ENCODE data around the gene ZNF837. TPM values are rescaled to one million over a fixed set of nuclear protein-coding genes. Genes with fewer than 3 reads are reported as not detected.
A peak's percentile ranks its signal among the peaks of the same experiment; 100 is the strongest.
"Not testable (repeated sequence)": the region's sequence is repeated elsewhere in the genome, so short reads cannot be mapped to it uniquely, and the experiment has no call there.

The ZNF837 gene
- total RNA-seq, 2 donors from 2014 or later: 2.4 to 2.5 TPM

DNA sequence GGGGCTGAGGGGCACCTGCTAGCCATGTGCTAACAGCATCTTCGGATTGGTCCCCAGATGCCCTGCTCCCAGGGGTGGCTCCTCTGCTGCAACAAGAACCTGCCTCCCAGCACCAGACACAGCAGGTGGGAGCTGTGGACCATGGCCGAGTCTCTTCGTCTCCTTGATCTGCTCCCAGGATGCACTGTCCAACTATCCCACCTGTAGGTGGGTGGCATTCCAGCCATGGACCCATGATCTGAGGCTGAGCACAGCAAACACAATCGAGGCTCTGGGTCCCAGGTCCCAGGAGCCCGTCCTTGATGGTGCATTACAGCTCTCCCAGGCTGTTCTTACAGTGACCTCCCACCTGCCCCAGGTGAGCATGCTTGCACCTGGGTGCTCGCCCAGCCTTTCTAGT, 1.6 kb downstream of the ZNF837 start:
- ATAC-seq: no peak
- no peak for DNase-seq
- intact Hi-C loops (cut with DNase I, micrococcal nuclease): no loop called here

DNA sequence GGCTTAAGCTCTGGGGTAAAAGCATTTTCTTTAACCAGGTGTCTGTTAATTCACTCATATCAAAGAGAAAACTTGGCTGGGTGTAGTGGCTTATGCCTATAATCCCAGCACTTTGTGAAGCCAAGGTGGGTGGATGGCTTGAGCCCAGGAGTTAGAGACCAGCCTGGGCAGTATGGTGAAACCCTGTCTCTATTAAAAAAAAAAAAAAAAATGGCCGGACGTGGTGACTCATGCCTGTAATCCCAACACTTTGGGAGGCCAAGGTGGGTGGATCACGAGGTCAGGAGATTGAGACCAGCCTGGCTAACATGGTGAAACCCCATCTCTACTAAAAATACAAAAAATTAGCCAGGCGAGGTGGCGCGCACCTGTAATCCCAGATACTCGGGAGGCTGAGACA, 4.1 kb downstream of the ZNF837 start:
- DNase-seq: not testable (repeated sequence)

DNA sequence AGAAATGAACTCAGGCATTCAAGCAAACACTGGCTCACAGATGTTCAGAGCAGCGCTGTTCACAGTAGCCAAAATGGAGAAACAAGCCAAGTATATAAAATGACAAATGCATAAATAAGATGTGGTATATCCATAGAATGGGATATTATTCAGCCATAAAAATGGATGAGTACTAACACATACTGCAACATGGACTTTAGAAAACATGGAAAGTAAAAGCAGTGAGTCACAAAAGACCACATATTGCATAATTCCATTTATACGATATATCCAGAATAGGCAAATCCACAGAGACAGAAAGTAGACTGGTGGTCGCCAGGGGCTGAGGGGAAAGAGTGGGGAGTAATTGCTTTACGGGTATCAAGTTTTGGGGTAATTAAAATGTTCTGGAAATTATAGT, 6.6 kb downstream of the ZNF837 start:
- DNase-seq: no peak
- ATAC-seq: no peak
- intact Hi-C loops (cut with DNase I, micrococcal nuclease): no loop called here

More for the DNA sequence above, 4.1 kb downstream of the ZNF837 start:
- ATAC-seq; intact Hi-C loops (cut with DNase I, micrococcal nuclease): not testable (repeated sequence)

DNA sequence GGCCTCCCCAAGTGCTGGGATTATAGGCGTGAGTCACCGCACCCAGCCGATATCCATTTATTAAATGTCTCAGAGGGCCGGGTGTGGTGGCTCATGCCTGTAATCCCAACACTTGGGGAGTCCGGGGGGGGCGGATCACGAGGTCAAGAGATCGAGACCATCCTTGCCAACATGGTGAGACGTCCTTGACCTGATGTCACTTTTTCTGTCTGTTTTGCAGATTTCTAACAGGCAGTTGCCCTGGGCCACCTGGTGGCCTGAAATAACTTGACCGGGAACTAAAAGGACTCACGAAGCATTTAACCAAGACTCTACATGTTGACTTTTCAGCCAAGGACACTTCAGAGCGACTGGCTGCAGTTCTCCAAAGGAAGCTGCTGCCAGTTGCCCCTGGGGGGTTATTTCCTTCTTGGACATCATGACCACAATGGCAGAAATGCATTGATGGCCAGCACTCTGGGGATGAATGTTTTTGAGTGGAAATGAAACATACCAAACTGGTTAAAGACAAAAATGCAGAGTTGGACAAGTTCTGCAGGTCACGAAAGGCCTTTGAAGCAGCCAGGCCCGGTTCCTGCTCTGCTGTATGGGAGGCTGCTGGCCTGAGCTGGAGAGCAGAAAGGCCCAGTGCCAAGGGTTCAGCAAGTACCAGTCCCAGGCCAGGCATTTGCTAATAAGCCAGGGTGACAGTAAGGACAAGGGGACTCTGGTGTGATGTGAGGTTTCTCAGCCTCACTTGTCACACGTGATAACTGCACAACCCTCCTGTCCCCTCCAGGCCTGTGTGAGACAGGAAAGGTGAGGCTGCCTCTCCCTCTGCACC, 8.3 kb downstream of the ZNF837 start:
- DNase-seq (no peak), ATAC-seq (no peak)
- intact Hi-C loops (cut with DNase I, micrococcal nuclease): no loop called here

DNA sequence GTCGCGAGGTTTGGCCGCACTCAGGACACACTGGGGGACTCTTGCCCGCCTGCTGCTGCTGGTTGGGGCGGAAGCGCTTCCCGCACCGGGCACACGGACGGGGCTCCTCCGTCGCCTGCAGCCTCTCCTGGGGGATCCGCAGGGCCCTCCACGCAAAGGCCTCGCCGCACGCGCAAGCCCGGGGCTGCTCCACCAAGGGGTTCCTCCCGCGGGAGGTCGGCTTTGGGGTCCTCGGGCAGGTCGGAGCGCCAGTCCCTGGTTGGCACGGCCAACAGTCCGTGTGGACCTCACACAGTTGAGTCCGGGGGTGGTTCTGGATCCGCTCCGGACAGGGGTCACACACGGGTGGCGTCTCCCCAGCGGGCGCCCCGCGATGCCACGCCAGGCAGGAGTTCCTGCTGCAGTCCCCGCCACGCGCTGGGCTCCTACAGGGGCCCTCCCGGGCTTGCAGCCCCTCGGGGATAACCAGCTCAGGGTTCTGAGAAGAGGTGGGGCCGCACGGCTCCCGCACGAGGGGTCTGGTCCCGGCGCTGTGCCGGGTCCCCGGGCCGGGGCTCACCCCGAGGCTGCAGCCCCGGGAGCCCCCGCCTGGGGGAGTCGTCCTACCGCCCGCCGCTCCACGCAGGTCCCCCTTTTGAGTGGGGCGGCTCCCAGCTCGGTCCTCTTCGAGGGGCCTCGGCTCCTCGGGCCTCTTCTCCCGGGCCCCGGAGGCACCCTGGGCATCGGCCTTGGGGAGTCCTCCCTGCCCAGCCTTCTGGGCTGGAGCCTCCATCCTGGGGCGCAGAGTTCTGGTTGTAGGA, 12.1 kb downstream of the ZNF837 start:
- intact Hi-C loops (cut with DNase I, micrococcal nuclease): no loop called here
- ATAC-seq (no peak), DNase-seq (no peak)

DNA sequence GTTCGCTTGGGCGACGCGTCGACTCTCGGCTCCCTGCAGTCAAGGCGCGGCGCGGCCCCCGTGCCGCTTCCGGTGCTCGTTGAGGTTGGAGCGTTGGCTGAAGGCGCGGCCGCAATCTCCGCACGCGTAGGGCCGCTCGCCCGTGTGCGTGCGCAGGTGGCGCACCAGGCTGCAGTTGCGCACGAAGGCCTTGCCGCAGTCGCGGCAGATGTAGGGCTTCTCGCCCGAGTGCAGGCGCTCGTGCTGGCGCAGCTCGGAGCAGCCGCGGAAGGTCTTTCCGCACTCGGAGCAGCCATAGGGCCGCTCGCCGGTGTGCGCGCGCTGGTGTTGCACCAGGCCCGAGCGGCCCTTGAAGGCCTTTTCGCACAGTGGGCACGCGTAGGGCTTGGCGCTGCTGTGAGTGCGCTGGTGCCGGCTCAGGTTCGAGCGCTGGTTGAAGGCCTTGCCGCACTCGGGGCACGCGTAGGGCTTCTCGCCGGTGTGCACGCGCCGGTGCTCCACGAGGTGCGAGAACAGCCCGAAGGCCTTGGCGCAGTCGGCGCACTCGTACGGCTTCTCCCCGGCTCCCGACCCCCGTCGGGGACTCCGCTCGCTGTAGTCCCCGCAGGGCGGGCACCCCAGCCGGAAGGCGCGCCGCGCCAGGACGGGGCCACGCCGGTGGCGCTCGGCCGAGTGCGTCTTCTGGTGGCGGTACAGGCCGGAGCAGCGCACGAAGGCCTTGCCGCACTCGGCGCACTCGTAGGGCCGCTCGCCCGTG, 13.0 kb downstream of the ZNF837 start:
- intact Hi-C loops (cut with DNase I, micrococcal nuclease): no loop called here
- no peak for DNase-seq
- no peak for ATAC-seq

DNA sequence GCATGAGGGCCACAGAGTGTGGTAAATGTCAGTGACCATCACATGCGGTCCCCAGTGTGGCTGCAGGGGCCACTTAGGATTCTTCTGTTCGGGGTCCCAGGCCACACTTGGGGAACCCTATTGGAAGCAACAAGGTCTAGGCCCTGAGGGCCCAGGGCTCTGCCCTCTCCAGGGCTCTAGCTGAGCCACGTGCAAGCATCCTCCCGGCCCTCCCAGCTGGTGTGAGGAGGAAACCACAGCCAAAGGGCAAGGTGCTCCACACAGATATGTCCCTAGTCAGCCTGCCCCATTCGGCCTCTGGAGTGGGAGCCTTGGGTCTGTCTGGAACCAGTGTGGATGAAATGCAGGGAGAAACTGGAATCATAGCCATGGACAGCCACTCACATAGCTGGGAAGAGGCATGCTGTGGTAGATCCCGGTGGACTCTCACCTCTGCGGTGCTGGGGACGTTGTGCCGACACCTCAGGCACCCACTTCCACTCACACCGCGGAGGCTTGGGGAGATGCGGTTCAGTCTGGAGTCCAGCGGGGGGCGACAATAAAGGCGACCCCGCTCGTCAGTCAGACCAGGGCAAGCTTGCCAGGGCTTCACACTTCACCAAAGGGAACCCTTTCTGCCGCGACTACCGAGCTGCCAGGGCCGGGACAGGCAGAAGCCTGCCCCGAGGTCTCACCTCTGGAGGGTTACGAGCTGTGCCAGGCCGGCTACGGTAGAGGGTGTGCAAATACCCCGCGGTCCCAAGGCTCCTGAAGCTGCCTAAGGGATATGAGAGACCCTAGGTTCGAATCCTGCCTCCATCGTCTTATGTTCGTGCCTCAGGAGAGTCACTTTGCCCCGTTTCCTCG, 14.0 kb downstream of the ZNF837 start:
- intact Hi-C loops (cut with DNase I, micrococcal nuclease): no loop called here
- DNase-seq (no peak), ATAC-seq (no peak)

DNA sequence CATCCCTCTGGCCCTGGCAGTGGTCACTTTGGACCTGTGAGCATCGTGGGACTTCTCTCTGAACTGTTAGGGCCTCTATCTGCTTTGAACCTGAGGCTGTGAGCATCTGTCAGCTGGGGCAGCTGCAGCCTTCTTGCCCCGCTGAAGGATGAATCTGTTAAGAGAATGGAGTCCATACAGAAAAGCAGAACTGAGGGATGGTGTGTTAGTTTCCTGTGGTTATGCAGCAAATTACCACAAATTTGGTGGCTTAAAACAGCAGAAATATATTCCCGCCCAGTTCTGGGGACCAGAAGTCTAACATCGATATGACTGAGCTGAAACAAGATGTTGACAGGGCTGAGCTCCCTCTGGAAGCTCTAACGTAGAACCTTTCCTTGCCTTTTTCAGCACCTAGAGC, 16.7 kb downstream of the ZNF837 start:
- ATAC-seq (no peak), DNase-seq (no peak)
- intact Hi-C loops (cut with DNase I, micrococcal nuclease): no loop called here

DNA sequence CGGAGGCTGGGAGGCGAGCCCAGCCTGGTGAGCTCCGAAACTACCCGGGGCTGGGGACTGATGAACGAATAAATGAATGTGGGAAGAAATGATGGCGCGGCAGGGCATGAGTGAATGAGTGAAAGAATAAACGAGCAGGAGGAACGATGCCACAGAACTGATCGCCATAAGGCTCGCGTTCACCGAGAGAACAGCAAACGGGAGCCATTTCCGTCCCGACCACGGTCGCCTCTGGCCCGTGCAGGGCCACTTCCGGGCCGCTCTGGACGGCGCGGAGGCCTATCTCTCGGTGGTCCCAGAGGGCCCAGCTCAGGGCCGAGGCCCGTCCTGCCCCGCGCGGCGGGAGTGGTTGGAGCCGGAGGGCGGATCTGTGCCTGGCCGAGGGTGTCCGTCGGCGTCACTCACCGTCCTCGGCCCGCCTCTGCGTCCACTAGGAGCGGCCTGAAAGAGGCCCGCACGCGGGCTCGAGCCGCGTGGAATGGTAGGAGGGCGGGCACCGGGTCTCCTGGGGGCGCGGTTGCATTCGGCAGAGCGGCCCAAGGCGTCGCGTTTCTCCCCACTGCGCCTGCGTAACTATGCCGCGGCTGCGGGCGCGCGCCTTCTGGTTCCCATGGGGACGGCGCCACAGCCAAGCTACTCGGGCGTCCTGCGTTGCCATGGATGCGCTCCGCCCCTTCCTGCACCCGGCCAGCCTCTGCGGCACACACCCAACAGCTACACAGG, 18.4 kb downstream of the ZNF837 start, which contains the start of gene ZNF497:
TSS of gene ZNF497 (minus strand) at position 480 of the 723 bp plus-strand sequence. CDS start 5,116 bp downstream, outside the sequence.
- intact Hi-C loops (cut with DNase I, micrococcal nuclease): no loop called here
- DNase-seq: peak; percentile 97 to 99
- ATAC-seq: peak; percentile 95

DNA sequence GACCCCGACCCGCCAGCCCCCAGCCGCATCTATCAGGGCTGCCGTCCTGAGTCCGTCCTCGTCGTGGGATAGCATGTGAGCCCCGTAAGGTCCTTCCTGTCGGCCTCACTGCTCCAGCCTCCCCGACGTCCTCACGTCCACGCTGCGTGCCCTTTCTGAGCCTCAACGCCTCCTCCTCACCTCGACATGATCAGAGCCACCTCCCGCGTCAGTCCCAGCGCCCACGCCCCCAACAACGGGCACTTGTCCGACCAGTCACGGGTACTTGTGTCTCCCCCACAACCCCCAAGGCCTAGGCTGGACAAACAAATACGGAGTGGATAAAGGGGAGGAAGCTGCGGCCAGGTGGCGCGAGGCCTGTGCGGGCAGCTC, 18.9 kb downstream of the ZNF837 start:
- intact Hi-C loops (cut with DNase I, micrococcal nuclease): no loop called here
- peak; percentile 54 to 65 for DNase-seq
- peak; percentile 29 for ATAC-seq

DNA sequence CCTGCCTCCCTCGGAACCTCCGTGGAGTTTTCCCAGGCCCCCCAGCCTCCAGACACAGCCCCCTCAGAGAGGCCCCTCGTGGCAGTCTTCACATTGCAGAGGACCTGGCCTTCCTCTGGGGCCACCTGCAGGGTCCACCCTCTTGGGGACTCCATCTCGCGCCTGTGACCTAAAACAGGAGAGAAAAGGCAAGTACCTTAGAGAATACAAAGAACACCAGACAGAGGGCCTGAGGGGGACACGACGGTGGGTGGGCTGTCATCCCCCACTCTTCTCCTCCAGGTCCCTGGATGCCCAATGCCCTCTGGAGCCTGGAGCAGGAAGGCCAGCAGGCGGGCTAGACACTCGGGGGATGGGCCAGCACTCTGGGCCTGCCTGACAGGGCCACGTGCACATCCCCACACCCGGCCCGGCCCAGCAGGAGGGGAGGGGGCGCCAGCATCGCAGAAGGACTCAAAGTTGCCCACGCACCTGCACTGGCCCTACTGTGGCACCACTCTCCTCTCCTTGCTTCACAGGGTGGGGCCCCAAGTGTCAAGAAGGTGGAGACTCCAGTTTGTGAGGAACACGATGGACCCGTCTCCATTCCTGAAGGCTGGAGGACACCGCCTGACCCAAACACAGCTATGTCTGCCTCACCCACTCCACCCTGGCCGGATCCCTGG, 23.2 kb downstream of the ZNF837 start:
- DNase-seq: no peak
- ATAC-seq: no peak
- intact Hi-C loops (cut with DNase I, micrococcal nuclease): no loop called here

DNA sequence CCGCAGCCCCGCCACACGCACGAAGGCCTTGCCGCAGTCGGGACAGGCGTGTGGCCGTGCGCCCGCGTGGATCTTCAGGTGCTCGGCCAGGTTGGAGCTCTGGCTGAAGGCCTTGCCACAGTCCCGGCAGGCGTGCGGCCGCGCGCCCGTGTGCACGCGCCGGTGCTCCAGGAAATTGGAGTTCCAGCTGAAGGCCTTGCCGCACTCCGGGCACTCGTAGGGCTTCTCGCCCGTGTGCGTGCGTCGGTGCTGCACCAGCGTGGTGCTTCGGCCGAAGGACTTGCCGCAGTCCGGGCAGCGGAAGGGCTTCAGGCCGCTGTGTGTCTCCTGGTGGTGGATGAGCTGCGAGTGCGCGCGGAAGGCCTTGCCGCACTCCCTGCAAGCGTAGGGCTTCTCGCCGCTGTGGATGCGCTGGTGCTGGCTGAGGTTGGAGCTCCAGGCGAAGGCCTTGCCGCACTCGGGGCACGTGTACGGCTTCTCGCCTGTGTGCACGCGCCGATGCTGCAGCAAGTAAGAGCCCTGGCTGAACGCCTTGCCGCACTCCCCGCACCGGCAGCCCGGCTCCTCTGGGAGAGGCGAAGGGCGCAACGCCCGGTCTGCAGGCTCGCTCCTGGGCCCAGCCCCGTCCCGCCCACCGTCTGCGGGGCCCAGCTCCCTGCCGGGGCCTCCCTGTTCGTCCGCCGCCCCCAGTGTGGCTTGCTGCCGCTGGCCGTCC, 23.9 kb downstream of the ZNF837 start:
- no peak for ATAC-seq
- intact Hi-C loops (cut with DNase I, micrococcal nuclease): no loop called here
- DNase-seq: no peak

DNA sequence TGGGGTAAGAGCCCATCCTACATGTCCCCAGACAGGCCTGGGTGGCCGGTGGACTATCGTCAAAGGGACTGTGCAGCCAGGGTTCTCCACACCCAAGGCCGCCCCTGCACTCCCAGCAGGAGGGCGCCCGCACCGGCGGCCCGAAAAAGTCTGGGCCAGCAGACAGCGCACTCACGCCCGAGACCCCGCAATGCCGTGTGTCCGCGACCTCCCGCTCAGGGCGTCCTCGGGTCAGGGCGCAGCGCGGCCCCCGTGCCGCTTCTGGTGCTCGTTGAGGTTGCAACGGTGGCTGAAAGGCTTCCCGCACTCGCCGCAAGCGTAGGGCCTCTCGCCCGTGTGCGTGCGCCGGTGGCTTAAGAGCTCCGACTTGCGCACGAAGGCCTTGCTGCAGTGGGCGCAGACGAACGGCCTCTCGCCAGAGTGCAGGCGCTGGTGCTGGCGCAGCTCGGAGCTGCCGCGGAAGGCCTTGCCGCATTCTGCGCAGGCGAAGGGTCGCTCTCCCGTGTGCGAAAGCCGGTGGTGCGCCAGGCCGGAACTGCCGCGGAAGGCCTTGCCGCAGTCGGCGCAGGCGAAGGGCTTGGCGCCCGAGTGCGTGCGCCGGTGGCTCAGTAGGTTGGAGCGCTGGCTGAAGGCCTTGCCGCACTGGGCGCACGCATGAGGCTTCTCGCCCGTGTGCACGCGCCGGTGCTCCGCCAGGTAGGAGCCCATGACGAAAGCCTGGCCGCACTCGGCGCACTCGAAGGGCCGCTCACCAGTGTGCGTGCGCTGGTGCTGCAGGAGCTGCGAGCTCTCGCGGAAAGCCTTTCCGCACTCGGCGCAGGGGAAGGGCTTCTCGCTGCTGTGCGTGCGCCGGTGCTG, 24.7 kb downstream of the ZNF837 start:
- intact Hi-C loops (cut with DNase I, micrococcal nuclease): no loop called here
- no peak for ATAC-seq
- no peak for DNase-seq

DNA sequence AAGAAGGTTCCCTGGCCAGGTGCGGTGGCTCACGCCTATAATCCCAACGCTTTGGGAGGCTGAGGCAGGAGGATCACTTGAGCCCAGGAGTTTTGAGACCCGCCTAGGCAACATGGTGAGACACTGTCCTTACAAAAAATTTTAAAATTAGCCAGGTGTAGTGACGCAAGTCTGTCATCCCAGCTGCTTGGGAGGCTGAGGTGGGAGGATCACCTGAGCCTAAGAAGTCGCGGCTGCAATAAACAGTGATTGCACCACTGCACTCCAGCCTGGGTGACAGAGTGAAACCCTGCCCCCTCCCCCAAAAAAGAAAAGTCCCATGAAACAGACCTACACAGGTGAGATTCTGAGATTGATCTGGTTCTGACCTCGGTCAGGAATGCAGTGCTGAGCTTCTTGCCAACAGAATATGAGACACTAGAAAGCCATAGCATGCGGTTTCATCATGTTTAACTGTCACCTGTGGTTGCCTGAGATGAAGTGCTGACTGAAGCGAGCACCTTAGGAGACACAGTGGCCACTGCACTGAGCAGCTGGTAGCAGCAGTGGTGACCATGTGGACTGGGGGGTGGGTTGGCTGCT, 25.5 kb downstream of the ZNF837 start:
- ATAC-seq (no peak), DNase-seq (no peak)
- intact Hi-C loops (cut with DNase I, micrococcal nuclease): no loop called here

DNA sequence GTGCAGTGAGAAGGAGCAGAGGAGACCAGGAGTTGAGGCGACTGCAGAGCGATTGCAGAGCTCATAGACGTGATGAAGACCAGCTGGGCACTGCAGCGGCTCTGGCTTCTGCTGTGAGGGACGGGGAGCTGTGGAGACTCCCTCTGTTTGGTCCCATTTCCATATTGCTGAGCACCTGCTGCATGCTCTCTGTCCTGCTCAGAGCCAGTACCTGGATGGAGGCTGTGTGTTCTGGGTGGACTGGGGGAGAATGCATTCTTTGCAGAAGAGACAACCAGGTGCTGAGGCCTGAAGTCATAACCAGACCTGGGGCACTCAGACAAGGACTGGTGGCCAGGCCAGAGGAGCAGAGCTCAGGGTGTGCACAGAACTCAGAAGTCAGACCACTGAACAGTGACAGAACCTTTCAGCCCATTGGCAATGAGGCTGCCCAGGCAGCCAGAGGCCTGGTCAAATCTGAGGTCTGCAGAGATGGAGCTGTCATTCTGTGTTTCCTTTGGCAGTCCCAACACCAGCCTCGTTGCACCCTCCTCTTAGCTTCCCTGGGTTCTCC, 26.3 kb downstream of the ZNF837 start:
- intact Hi-C loops (cut with DNase I, micrococcal nuclease): no loop called here
- DNase-seq: no peak
- no peak for ATAC-seq

Measured in left colon (tissue), 2 donors.